BJ (cell line): Measurements from ENCODE around the gene L3MBTL4. TPM values are rescaled to one million over a fixed set of nuclear protein-coding genes. Genes with fewer than 3 reads are reported as not detected.

Experiments
- CTCF ChIA-PET: fragments of 350-600 bp; formaldehyde crosslinking; extraction: SDS; loops from one replicate; lab custom pipeline; 2021; ENCODE audit warnings: antibody characterized with exemption, inconsistent platforms; lab: Yijun Ruan, JAX
- POLR2A ChIA-PET: fragments of 300-600 bp; sonication (Branson Sonifier 250); formaldehyde crosslinking; extraction: SDS; loops from one replicate; lab custom pipeline; 2021; ENCODE audit warnings: antibody characterized with exemption; lab: Charles Lee
- DNase-seq: peaks from one replicate; pipeline ENCODE4 v3.0.0-alpha.2; 2011; ENCODE audit warnings: low read depth
- H3K27me3 ChIP-seq: 2 replicates; pipeline ENCODE4 v1.6.0; 2011; ENCODE audit warnings: low read length; ENCODE audit not compliant: control insufficient read depth, insufficient read depth
- H3K36me3 ChIP-seq: 2 replicates; pipeline ENCODE4 v1.5.1; 2011; ENCODE audit warnings: low read length; ENCODE audit not compliant: control insufficient read depth, insufficient read depth
- H3K4me3 ChIP-seq: 2 replicates; pipeline ENCODE4 v1.5.1; 2011; ENCODE audit warnings: low read depth, mild to moderate bottlenecking, control low read depth, low read length
- polyA plus RNA-seq: library from polyadenylated mRNA; depleted of rRNA; stranded (reverse); fragments of >200 nt; gene quantifications from 2 replicates; pipeline ENCODE4 v1.2.3, GENCODE V29; 2011
- TF ChIP-seq, protein P1 (sequence below): IDR thresholded peaks from 2 replicates; pipeline ENCODE4 v1.5.1; 2011; ENCODE audit warnings: low read depth, mild to moderate bottlenecking, control low read depth, inconsistent platforms, low read length, moderate library complexity; ENCODE audit not compliant: insufficient read depth

Gene L3MBTL4
- polyA plus RNA-seq, 1 experiment: not detected

DNA sequence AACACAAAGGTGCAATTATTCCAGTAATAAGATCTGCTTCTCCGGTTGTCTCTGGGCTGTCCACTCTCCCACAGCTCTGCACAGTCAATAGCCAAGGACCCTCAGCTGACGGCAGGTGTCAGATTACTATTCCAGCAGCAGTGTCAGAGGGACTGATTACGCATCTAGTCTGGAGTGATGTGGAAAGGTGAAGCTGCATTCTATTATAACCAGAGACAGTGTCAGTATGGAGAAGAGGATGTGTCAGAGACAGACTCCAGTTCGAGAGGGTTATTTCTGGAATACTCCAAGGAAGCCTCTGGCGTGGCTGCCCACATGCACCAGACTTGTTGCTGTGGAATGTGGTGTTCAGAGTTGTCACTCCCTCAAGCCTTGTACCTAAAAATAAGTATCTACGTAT, 355.8 kb downstream of the L3MBTL4 start:
- DNase-seq: peak; percentile 19
- CTCF ChIA-PET: no interaction called here
- TF ChIP-seq, protein P1, sequence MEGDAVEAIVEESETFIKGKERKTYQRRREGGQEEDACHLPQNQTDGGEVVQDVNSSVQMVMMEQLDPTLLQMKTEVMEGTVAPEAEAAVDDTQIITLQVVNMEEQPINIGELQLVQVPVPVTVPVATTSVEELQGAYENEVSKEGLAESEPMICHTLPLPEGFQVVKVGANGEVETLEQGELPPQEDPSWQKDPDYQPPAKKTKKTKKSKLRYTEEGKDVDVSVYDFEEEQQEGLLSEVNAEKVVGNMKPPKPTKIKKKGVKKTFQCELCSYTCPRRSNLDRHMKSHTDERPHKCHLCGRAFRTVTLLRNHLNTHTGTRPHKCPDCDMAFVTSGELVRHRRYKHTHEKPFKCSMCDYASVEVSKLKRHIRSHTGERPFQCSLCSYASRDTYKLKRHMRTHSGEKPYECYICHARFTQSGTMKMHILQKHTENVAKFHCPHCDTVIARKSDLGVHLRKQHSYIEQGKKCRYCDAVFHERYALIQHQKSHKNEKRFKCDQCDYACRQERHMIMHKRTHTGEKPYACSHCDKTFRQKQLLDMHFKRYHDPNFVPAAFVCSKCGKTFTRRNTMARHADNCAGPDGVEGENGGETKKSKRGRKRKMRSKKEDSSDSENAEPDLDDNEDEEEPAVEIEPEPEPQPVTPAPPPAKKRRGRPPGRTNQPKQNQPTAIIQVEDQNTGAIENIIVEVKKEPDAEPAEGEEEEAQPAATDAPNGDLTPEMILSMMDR: no peak
- H3K27me3 ChIP-seq: no peaks in the 10 kb centered on the region
- POLR2A ChIA-PET: no interaction called here
- no peaks in the 10 kb centered on the region for H3K36me3 ChIP-seq
- H3K4me3 ChIP-seq: no peak overlapping the region

DNA sequence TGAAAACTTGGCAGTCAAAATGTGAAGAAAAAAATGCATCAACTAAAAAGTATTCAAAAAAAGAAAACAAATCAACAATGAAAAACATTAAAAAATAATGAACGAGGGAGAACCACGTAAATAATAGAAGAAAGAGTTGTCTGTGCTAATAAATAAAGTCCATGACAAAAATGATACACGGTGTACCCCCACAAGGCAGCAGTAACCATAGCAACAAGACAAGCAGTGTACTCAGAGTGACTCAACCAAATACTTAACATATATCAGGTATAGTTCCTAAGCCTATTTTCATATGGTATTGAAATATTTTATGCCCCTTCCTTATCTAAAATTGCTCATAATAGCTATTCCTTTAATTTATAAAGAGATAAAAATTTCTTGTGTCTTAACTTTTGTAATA, 357.1 kb downstream of the L3MBTL4 start:
- POLR2A ChIA-PET: no interaction called here
- no peak for DNase-seq
- H3K4me3 ChIP-seq: no peak overlapping the region

DNA sequence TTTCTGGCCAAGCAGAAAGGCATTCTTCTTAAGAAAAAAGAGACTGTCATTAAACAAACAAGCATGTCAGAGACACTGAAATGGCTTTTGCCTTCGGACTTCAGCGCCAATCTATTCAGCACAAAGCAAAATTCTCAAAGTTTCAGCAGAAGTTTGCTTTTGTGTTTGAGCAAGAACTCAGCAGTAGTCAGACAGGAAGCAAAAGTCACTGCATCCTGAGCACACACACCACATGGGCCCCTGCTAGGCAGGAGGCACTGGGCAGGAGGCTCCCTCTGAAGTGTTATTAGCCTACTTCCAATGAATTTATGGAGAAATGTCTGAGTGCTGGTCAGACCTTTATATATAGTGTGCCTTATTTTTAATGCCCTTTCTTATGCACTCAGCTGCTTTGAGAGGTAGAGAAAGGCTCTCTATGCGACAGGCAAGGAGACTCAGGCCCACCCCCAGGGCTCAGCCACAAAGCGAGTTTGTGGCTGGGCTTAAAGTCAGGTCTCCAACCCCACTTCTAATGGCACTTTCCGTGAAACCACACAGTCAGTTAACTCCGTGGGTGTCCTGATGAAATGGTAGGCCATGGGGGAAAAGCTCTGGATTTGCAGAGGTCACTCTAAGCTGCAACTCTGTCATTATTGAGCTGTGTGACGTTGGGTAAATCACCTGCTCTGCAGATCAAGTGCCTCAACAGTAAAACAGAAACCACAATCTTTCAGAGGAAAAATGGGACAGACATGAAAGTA, 358.4 kb downstream of the L3MBTL4 start:
- Histone ChIP-seq H3K27me3 (no peaks in the 10 kb centered on the region), H3K4me3 (no peak overlapping the region), H3K36me3 (no peaks in the 10 kb centered on the region)
- DNase-seq: no peak
- TF ChIP-seq, protein P1: no peak
- ChIA-PET POLR2A (no interaction called here), CTCF (no interaction called here)

More for the DNA sequence above, 357.1 kb downstream of the L3MBTL4 start:
- no peaks in the 10 kb centered on the region for H3K27me3 ChIP-seq
- H3K36me3 ChIP-seq: no peaks in the 10 kb centered on the region
- CTCF ChIA-PET: no interaction called here
- TF ChIP-seq, protein P1: no peak

DNA sequence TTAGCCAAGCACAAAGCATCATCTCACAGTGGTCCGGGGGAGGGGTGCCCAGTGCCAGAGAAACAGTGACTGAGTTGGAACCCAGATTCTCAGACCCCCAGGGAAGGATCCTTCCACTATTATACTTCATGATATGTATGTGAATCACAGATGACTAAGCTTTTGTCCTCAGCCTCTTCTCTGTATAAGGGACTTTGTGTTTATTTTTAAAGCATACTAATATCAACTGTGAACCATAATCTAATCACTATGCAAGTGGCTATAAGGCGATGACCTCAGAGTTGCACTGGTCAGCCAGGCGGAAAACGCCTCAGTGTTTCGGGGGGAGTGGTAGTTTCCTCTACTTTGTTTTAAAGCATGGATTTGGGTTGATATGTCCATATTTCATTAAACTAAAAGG, 359.0 kb downstream of the L3MBTL4 start:
- no peaks in the 10 kb centered on the region for H3K36me3 ChIP-seq
- no peaks in the 10 kb centered on the region for H3K27me3 ChIP-seq
- TF ChIP-seq, protein P1: no peak
- ChIA-PET POLR2A (no interaction called here), CTCF (no interaction called here)
- no peak overlapping the region for H3K4me3 ChIP-seq
- peak; percentile 25 for DNase-seq

DNA sequence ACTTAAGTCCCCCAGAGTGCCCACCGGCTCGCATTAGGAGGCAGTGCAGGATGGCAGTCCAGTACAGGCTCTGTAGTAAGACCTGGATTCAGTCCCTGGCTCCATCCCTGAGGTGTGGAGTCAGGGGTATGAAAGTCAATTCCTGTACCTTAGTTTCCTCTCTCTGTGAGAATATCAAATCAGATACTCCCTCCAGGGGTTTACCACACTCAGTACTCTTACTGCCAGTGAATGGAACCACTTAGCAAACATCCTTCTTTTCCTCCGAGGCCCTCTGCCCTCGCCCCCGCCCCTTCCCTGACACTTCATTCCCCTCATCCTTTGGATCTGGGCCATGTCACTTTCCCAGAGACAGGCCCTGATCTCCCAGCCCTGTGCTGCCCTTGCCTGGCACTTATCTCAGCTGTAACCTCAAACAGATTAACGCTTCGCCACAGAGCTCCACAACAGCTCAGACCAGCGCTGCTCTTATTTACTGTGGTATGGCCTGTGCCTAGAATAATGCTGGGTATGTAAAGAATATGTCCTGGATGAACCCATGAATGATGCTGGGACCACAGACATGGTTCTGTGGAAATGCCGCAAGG, 360.4 kb downstream of the L3MBTL4 start:
- no peak overlapping the region for H3K4me3 ChIP-seq
- no peaks in the 10 kb centered on the region for H3K27me3 ChIP-seq
- no peak for DNase-seq
- POLR2A ChIA-PET: no interaction called here
- TF ChIP-seq, protein P1: no peak
- CTCF ChIA-PET: interaction anchor here (1.1 kb wide), 1 partner anchor 37 kb away, joined by 3 read pairs; no protein-coding TSS in a partner anchor
- no peaks in the 10 kb centered on the region for H3K36me3 ChIP-seq
